ENCODE results near the gene IGFL4. TPM values are rescaled to one million over a fixed set of nuclear protein-coding genes. Genes with fewer than 3 reads are reported as not detected.

The IGFL4 gene
- total and polyA plus RNA-seq, 10 of the 15 experiments (the other 5 are each of a cell fraction or from before 2014, with no cell fraction given): not detected

DNA sequence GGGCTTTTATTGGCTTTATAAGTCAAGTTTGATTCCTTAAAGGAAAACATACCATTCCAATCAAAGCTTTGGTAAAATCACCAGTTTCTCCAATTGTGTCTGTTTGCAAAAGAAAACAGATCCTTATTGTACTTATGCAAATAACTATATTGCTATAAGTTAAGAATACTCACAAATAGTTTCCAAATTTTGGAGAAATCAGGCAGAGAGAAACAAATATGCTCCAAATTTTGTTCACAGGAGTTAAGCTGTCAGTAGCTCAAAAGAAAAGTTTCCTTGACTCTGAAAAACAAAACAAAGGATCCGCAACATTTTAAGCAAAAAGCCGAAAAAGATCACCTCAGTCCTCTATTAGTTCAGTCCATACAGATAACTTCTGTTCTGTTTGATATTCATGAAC lies 19.2 kb upstream of the IGFL4 start:
- SMC1A ChIA-PET (ENCODE audit: uncharacterized antibody, unreplicated experiment): interaction anchor here (0.7 kb wide), 1 partner anchor 28 kb away, joined by 4 read pairs; no protein-coding TSS in a partner anchor

More for the DNA sequence above, 19.2 kb upstream of the IGFL4 start:
- H3K9me3 ChIP-seq (replicated peaks; ENCODE audit: control insufficient read depth, insufficient read depth, low read length): no peaks in the 10 kb centered on the region
- no peak overlapping the region for H2AFZ ChIP-seq (ENCODE audit: control insufficient read depth, low read depth, low read length)
- in situ Hi-C loops (cut with MboI): no loop called here
- no peak overlapping the region for H3K9ac ChIP-seq (ENCODE audit: control insufficient read depth, insufficient read depth, low read length)
- TF ChIP-seq KDM1A (IDR thresholded peaks at IDR 0.05; ENCODE audit: borderline replicate concordance): no peak
- TF ChIP-seq GABPA (IDR thresholded peaks at IDR 0.05; ENCODE audit: low read depth): no peak
- no peak for TF ChIP-seq RUNX3 (IDR thresholded peaks at IDR 0.05; ENCODE audit: low read length)
- TF ChIP-seq, protein P1, sequence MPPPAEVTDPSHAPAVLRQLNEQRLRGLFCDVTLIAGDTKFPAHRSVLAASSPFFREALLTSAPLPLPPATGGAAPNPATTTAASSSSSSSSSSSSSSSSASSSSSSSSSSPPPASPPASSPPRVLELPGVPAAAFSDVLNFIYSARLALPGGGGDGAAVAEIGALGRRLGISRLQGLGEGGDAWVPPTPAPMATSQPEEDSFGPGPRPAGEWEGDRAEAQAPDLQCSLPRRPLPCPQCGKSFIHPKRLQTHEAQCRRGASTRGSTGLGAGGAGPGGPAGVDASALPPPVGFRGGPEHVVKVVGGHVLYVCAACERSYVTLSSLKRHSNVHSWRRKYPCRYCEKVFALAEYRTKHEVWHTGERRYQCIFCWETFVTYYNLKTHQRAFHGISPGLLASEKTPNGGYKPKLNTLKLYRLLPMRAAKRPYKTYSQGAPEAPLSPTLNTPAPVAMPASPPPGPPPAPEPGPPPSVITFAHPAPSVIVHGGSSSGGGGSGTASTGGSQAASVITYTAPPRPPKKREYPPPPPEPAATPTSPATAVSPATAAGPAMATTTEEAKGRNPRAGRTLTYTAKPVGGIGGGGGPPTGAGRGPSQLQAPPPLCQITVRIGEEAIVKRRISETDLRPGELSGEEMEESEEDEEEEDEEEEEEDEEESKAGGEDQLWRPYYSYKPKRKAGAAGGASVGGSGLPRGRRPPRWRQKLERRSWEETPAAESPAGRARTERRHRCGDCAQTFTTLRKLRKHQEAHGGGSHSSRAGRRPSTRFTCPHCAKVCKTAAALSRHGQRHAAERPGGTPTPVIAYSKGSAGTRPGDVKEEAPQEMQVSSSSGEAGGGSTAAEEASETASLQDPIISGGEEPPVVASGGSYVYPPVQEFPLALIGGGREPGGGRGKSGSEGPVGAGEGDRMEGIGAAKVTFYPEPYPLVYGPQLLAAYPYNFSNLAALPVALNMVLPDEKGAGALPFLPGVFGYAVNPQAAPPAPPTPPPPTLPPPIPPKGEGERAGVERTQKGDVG (CRISPR knock-in tag; IDR thresholded peaks at IDR 0.05): no peak
- TF ChIP-seq HDAC6 (IDR thresholded peaks at IDR 0.05; ENCODE audit: unreplicated experiment): no peak
- FAIRE-seq: no peak
- H3K36me3 ChIP-seq (ENCODE audit: control insufficient read depth in 2 of 2, insufficient read depth in 2 of 2, low read length in 1 of 2): no peaks in the 10 kb centered on the region
- ChIA-PET CTCF (interaction anchor here (1.1 kb wide), 1 partner anchor 18 kb away, joined by 3 read pairs; no protein-coding TSS in a partner anchor), RAD21 (ENCODE audit: unreplicated experiment) (no interaction called here), POLR2A (no interaction called here)
- no peak overlapping the region for H3K4me2 ChIP-seq (ENCODE audit: control insufficient read depth, insufficient read depth)
- H3K27me3 ChIP-seq (replicated peaks in 1 of 2; ENCODE audit: control insufficient read depth in 2 of 2, insufficient read depth in 2 of 2, low read length in 1 of 2): peaks cover 0 to 2% of the 10 kb centered on the region in 2 experiments; a peak in 2 of 4 replicates
- intact Hi-C loops (cut with micrococcal nuclease; ENCODE audit: unreplicated experiment): no loop called here
- no TSS peak for BruUV-seq (replicated peaks)
- no peaks in the 10 kb centered on the region for H3K79me2 ChIP-seq (ENCODE audit: control insufficient read depth, insufficient read depth, low read length)
- H3K4me3 ChIP-seq: no peak overlapping the region
- no peak overlapping the region for H3K27ac ChIP-seq (ENCODE audit: control insufficient read depth, insufficient read depth)
- 0% methylated on average over 2 of the region's 2 CpGs for WGBS (ENCODE audit: insufficient coverage, insufficient replicate concordance, low lambda C conversion rate, missing lambda C conversion rate)
- ATAC-seq: no peak
- H3K4me1 ChIP-seq (ENCODE audit: control insufficient read depth, insufficient read depth, low read length): no peaks in the 10 kb centered on the region
- DNase-seq (ENCODE audit: low read depth, low spot score): no peak
- H4K20me1 ChIP-seq (ENCODE audit: control insufficient read depth, insufficient read depth): no peaks in the 10 kb centered on the region; the same call in 1 of the 2 replicates

Data from GM12878 (cell line).